Stimulated activated CD4-positive, alpha-beta T cell treated with anti-CD3 and anti-CD28 coated beads, Interleukin-12 subunit alpha, Interleukin-12 subunit beta, amount 100 ng/mL, for 4 hours (primary cell): ENCODE results near the gene MIB2.

ENCODE experiments used
- DNase-seq: peaks from one replicate; pipeline ENCODE4 v3.0.0-alpha.2; 2020

Gene MIB2

GRCh38 chr1:1616045-1616790, 918 bp downstream of the MIB2 start:
- DNase-seq: peak; percentile 52

DNA sequence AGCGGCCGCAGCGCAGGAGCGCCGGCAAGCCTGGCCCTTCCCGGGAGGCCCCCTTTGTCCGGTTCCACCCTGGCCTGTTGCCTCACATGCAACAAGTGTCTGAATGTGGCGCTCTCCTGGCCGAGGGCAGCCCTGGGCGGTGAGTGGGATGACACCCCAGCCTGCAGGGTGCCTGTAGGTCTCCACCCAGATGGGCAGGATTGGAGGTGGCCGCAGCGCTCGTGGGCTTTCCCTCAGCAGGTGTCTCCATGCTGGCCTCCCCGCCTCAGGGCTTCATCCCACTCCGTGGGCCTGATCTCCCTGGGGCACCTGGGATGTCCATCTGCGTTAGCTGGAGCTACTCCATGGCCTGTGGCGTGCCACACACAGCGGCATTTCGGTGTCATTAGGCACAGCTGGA, 1.5 kb downstream of the MIB2 start:
- DNase-seq: no peak

DNA sequence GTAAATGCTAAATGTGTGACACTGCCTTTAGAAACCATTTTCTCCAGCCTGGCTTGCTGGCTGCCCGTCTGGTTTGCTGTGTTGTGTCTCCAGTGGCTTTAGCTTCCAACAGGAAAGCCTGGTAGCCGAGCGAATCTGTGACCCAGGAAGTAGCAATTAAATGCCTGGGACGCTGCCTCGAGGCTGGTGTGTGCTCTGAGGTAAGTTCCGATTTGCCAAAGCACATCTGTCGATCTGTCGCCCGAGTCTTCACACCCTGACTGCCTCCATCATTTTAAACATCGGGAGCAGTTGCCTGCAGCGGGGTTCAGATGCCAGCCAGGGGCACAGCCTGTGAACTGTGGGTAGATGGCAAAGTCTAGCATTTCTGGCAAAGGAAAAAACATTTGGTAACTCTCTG, 2.2 kb downstream of the MIB2 start:
- DNase-seq: no peak

DNA sequence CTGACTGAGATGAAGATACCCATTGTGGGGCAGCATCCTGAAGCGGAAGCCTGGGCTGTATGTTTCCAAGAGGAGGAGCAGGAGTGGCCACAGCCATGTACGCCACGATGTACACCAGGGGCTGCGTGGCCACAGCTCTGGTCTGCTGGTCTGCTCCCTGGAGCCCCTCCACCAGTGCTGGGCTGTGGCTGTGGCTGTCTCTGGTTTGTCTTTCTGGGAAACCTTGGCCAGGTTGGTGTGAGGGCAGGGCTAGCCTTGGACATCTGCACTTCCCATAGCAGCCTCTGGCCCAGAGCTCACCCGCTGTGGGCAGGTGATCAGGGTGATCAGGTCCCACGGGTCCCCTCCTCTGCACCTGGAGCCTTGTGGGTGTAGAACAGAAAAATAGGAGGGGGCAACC, 2.6 kb downstream of the MIB2 start:
- DNase-seq: no peak

DNA sequence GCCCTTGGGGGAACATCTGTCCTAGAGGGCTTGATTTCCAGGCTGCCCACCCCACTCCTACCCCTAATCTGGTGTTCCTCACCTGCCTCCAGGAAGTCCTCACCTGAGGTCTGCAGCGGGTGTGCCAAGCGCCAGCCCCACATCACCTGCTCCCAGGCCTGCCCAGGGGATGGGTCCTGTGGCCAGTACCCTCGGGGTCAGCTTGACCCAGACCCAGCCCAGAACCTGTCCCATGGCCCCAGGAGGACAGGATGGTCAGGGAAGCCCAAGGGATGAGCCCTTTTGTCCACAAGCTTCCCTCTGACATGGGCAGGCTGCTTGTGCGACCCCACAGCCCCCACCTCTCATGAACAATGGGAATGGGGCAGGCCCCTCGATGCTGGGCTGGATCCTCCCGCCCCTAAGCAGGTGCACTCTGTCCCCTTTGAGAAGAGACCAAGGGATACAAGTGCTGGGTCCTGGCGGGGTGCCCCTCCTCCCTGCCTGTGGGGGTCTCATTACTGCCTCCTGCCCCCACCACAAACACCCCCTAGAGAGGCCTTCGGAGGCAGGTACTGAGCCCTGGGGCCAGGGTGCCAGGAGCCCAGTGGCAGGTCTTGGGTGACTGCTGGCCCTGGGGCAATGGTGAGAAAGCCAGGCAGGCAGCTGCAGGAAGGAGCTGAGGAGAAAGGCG, 3.2 kb downstream of the MIB2 start:
- no peak for DNase-seq

- no peak for DNase-seq
Measured at GRCh38 chr1:1619917-1620361, 4.6 kb downstream of the MIB2 start.

GRCh38 chr1:1620433-1621139, 5.3 kb downstream of the MIB2 start:
- no peak for DNase-seq

DNA sequence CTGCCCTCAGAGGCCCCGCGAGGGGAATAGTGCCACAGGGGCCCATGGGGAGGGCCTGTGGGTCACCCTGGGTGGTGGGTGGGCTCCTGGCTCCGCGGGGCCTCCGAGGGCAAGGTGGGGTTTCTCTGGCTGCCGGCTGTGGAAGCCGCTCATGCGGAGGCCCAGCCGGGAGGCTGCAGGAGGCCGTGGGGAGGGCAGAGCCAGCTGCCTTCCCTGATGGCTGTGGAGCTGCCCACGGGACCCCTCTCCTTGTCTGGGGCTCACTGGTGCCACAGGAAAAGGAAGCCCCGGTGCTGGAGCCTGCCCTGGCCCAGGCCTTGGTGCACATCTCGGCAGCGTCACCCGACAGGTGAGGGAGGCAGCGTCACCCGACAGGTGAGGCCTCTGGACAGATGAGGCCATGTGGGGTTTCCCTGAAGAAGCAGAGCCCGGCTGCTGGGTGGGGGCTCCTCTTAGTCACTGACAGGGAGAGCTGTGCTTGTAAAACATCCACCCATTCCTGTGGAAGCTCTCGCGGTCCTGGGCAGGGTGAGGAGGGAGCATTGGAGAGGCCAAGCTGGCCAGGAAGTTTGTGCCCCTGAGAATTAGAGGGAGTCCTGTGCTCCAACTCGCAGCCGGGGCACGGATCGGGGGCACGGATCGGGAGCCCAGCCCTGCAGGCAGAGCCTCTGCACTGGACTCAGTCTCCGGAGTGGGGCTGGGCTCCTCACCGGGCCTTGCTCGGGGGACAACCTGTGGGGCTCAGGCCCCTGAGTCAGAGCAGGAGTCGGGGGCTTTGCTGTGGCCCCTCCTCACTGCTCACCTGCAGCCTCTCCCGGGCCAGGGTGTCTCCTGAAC, 6.1 kb downstream of the MIB2 start:
- DNase-seq: no peak

DNA sequence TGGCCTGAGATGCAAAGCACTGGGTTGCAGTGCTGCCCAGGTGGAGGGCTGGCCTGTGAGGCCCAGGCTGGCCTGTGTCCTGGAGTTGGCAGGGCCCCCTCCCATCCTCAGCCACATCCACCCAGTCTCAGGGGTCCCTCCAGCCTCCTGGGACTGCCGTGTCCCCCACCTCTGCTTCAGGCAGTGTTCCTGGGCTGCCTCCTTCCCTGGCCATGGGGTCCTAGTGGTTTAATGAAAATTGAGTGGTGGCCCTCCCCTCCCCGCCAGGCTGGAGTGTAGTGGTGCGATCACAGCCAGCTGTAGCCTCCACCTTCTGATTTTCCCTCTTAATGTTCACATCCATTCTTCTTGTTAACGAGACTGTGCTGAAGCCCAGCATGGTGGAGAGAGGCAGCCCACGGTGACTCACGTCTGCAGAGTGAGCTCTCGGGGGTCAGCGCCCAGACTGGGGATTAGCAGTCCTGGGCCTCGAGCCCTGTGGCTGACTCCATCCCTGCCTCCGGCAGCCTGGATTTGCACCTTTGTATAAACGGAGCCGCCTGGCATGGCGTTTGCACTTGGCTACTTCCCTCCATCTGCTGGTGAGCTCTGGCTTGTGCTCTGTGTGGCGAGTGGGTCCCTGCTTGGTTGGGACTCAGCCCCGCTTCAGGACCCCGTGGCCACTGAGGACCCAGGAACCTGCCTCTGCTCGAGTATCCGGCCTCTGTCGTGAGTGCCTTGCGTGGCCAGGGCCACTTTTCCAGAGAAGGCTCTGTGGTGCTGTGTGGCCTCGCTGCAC, 6.9 kb downstream of the MIB2 start:
- DNase-seq: no peak

DNA sequence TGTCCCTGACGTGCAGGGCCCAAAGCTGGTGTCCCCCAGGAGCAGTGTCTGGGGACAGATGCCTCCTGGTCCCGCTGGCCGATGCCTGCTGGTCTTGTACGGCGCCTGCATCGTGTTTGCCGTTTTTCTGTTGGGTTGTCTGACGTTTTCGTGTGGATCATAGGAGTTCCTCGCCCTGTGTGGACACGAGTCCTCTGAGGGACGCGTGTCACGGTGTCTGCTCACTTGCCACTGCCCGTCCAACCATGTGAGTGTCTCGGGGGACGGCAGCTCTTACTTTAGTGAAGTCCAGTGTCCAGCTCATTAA, 7.4 kb downstream of the MIB2 start:
- DNase-seq: no peak

GRCh38 chr1:1623181-1623630, 7.9 kb downstream of the MIB2 start:
- DNase-seq: no peak

DNA sequence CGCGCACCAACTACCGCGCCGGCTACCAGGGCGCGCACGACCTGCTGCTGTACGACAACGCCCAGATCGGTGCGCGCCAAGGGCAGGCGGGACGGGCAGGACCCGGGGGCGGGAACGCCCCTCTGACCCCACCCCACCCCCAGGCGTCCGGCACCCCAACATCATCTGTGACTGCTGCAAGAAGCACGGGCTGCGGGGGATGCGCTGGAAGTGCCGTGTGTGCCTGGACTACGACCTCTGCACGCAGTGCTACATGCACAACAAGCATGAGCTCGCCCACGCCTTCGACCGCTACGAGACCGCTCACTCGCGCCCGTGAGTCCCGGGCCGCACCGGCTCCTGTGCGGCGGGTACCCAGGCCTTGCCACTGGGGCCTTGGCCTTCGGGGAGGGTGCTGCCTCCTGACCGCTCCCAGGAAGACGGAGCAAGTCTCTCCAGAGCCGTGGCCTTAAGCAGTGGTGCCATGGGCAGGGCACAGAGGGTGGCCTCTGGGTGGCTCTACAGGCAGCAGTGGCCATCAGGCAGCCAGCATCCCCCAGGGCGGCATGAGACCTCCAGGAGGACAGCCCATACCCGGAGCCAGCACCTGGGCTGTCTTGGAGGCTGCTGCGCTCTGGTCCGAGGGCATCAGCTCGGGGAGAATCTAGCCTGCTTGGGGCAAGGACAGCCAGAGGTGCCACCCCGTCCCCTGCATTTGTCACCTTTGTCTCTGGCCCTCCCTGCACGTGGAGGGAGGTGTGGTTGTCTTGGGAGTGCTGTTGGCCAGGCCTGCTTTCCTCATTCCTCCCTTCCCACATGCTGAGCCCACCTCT, 8.5 kb downstream of the MIB2 start:
- no peak for DNase-seq

DNA sequence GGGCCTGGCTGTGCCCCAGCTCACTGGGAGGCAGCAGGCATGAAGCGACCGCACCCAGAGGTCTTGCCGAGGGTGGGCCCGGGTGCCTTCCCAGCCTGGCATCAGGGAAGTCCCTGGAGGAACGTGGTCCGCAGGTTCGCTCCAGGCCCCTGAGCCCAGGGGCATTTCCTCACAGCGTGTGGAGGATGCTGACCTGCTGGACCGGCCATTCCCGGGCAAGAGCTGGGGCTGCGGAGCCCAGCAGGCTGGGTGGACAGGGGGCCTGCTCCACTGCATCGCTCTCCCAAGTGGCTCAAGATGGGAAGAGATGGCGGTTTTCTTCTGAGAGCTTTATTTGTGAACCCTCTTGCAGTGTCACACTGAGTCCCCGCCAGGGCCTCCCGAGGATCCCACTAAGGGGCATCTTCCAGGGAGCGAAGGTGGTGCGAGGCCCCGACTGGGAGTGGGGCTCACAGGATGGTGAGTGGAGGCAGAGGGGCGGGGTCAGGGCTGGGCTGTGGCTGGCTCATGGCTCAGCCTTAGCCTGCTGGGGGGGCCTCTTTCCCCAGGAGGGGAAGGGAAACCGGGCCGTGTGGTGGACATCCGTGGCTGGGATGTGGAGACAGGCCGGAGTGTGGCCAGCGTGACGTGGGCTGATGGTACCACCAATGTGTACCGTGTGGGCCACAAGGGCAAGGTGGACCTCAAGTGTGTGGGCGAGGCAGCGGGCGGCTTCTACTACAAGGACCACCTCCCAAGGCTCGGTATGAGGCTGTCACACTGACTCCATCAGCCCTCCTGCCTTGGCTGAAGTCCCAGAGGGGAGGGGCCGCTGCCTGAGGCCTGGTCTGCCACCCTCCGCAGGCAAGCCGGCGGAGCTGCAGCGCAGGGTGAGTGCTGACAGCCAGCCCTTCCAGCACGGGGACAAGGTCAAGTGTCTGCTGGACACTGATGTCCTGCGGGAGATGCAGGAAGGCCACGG, 9.4 kb downstream of the MIB2 start:
- no peak for DNase-seq

DNA sequence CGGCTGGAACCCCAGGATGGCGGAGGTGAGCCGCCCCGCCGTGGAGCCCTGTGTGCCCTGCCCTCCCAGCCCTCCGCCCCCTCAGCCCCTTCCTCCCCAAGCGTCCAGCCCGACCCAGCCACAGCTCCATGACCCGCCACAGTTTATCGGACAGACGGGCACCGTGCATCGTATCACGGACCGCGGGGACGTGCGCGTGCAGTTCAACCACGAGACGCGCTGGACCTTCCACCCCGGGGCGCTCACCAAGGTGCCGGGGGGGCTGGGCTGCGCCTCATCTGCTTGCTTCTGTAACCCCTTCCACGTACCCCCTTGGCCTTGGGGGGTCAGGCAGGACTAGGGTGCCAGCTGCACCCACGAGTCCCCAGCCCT, 10.1 kb downstream of the MIB2 start:
- no peak for DNase-seq

- no peak for DNase-seq
Measured at GRCh38 chr1:1625824-1626206, 10.5 kb downstream of the MIB2 start.

GRCh38 chr1:1626207-1627141, 11.2 kb downstream of the MIB2 start:
- no peak for DNase-seq

GRCh38 chr1:1627261-1627828, 12.0 kb downstream of the MIB2 start:
- DNase-seq: no peak

- no peak for DNase-seq
Measured at GRCh38 chr1:1627829-1628753, 12.8 kb downstream of the MIB2 start.
